ENCODE measurements around the gene NR4A1.

The NR4A1 gene

GRCh38 chr12:52058631-52059361, 7.6 kb downstream of the NR4A1 start:
- no peak for TF ChIP-seq CTCF (IDR thresholded peaks at IDR 0.05; ENCODE audit: borderline replicate concordance, control extremely low read depth, extremely low read depth, insufficient read depth, missing control alignments)
- DNase-seq (ENCODE audit: low spot score) = no peak
- in situ Hi-C loops (cut with MboI; ENCODE audit: low sequenced_read_pairs, unreplicated experiment) = no loop called here

GRCh38 chr12:52059582-52060497, 8.6 kb downstream of the NR4A1 start:
- no peak for DNase-seq (ENCODE audit: low spot score)
- no peak for TF ChIP-seq CTCF (IDR thresholded peaks at IDR 0.05; ENCODE audit: borderline replicate concordance, control extremely low read depth, extremely low read depth, insufficient read depth, missing control alignments)
- in situ Hi-C loops (cut with MboI; ENCODE audit: low sequenced_read_pairs, unreplicated experiment) = no loop called here

GRCh38 chr12:52060498-52061177, 9.4 kb downstream of the NR4A1 start:
- TF ChIP-seq CTCF (IDR thresholded peaks at IDR 0.05; ENCODE audit: borderline replicate concordance, control extremely low read depth, extremely low read depth, insufficient read depth, missing control alignments) = no peak
- in situ Hi-C loops (cut with MboI; ENCODE audit: low sequenced_read_pairs, unreplicated experiment) = no loop called here
- no peak for DNase-seq (ENCODE audit: low spot score)

- in situ Hi-C loops (cut with MboI; ENCODE audit: low sequenced_read_pairs, unreplicated experiment) = no loop called here
- no peak for TF ChIP-seq CTCF (IDR thresholded peaks at IDR 0.05; ENCODE audit: borderline replicate concordance, control extremely low read depth, extremely low read depth, insufficient read depth, missing control alignments)
- no peak for DNase-seq (ENCODE audit: low spot score)
These were observed 10.4 kb downstream of the NR4A1 start for GRCh38 chr12:52061470-52062166.

- TF ChIP-seq CTCF (IDR thresholded peaks at IDR 0.05; ENCODE audit: borderline replicate concordance, control extremely low read depth, extremely low read depth, insufficient read depth, missing control alignments) = no peak
- DNase-seq (ENCODE audit: low spot score) = no peak
- in situ Hi-C loops (cut with MboI; ENCODE audit: low sequenced_read_pairs, unreplicated experiment) = no loop called here
These were observed 11.2 kb downstream of the NR4A1 start for GRCh38 chr12:52062167-52063081.

Data from GM13976 (cell line).